ENCODE results near the gene MPV17.

DNA sequence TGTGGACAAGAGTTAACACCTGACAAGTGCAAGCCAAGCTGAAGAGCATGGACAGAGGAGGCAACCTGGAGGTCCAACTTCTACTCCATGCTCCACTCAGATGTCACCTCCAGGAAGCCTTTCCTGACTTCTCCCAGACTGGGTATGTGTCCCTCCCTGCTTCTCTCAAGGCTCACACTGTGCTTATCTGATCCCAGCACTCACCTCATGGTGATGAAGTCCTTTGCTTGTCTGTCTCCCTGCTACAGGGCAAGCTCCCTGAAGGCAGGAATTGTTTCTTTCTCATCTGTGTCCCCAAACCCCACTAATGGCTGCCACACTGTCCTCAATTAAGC, 57.4 kb downstream of the MPV17 start:
- TF ChIP-seq, protein P1, sequence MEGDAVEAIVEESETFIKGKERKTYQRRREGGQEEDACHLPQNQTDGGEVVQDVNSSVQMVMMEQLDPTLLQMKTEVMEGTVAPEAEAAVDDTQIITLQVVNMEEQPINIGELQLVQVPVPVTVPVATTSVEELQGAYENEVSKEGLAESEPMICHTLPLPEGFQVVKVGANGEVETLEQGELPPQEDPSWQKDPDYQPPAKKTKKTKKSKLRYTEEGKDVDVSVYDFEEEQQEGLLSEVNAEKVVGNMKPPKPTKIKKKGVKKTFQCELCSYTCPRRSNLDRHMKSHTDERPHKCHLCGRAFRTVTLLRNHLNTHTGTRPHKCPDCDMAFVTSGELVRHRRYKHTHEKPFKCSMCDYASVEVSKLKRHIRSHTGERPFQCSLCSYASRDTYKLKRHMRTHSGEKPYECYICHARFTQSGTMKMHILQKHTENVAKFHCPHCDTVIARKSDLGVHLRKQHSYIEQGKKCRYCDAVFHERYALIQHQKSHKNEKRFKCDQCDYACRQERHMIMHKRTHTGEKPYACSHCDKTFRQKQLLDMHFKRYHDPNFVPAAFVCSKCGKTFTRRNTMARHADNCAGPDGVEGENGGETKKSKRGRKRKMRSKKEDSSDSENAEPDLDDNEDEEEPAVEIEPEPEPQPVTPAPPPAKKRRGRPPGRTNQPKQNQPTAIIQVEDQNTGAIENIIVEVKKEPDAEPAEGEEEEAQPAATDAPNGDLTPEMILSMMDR (conservative IDR thresholded peaks at IDR 0.05): no peak
- no peak for TF ChIP-seq ZFX (IDR thresholded peaks at IDR 0.05)

Data from C4-2B (cell line).